Left ventricle myocardium inferior (tissue), 1 donor: ENCODE measurements around the gene EXOSC5. TPM values are rescaled to one million over a fixed set of nuclear protein-coding genes. Genes with fewer than 3 reads are reported as not detected.
A peak's percentile ranks its signal among the peaks of the same experiment; 100 is the strongest.

Source experiments
- DNase-seq: peaks from one replicate; pipeline ENCODE4 v3.0.0-alpha.2; 2020
- H3K27ac ChIP-seq: fragments of 200-600 bp; replicated peaks from 2 replicates; pipeline ENCODE4 v1.8.0; 2021
- H3K27me3 ChIP-seq: fragments of 200-600 bp; 2 replicates; pipeline ENCODE4 v1.8.0; 2021; ENCODE audit warnings: low read depth
- H3K36me3 ChIP-seq: fragments of 200-600 bp; 2 replicates; pipeline ENCODE4 v1.8.0; 2021
- H3K4me1 ChIP-seq: fragments of 200-600 bp; 2 replicates; pipeline ENCODE4 v1.8.0; 2021
- H3K4me3 ChIP-seq: fragments of 200-600 bp; 2 replicates; pipeline ENCODE4 v1.8.0; 2021; ENCODE audit warnings: mild to moderate bottlenecking, moderate library complexity
- H3K9me3 ChIP-seq: fragments of 200-600 bp; replicated peaks from 2 replicates; pipeline ENCODE4 v1.8.0; 2021
- CTCF ChIP-seq: fragments of 200-600 bp; IDR thresholded peaks from 2 replicates; pipeline ENCODE4 v1.8.0; 2021; ENCODE audit warnings: antibody characterized with exemption, mild to moderate bottlenecking, borderline replicate concordance
- intact Hi-C: fragments of 100-400 bp; cut with micrococcal nuclease; formaldehyde crosslinking; loops from one replicate; pipeline ENCODE4 v1.11.0; 2022
- total RNA-seq: library from RNA; stranded (reverse); fragmentation: NEBNext Ultra II Directional; extraction: Animal tissue kit (Norgen Biotek cat#: 25700); gene quantifications from one replicate; pipeline ENCODE4 v1.2.1, GENCODE V29; 2021
- donor health status: DM: no; HTN: yes; CAD: no; lungs with severe emphysema.

EXOSC5 gene
- total RNA-seq, 1 donor from 2014 or later = 17.4 TPM

- no peak for TF ChIP-seq CTCF
- no peaks in the 10 kb centered on the region for H3K27me3 ChIP-seq
- intact Hi-C loops = no loop called here
- H3K36me3 ChIP-seq = no peaks in the 10 kb centered on the region
- H3K27ac ChIP-seq = peak overlapping the region; percentile 97
- H3K4me1 ChIP-seq = peaks cover 13% of the 10 kb centered on the region
- DNase-seq = no peak
- H3K4me3 ChIP-seq = peak overlapping the region; percentile 76
- H3K9me3 ChIP-seq = no peaks in the 10 kb centered on the region
Observed at GRCh38 chr19:41363371-41363752, 33.8 kb downstream of the EXOSC5 start.

- Histone ChIP-seq H3K4me1 (peaks cover 13% of the 10 kb centered on the region), H3K27ac (no peak overlapping the region), H3K27me3 (no peaks in the 10 kb centered on the region), H3K4me3 (no peak overlapping the region), H3K9me3 (no peaks in the 10 kb centered on the region), H3K36me3 (no peaks in the 10 kb centered on the region)
- no peak for TF ChIP-seq CTCF
- intact Hi-C loops = no loop called here
- DNase-seq = no peak
Observed at GRCh38 chr19:41362143-41362847, 34.9 kb downstream of the EXOSC5 start.

GRCh38 chr19:41359741-41360140, 37.4 kb downstream of the EXOSC5 start:
- peaks cover 27% of the 10 kb centered on the region for H3K4me1 ChIP-seq
- H3K27me3 ChIP-seq = no peaks in the 10 kb centered on the region
- intact Hi-C loops = no loop called here
- H3K36me3 ChIP-seq = no peaks in the 10 kb centered on the region
- DNase-seq = no peak
- TF ChIP-seq CTCF = no peak
- no peak overlapping the region for H3K27ac ChIP-seq
- H3K9me3 ChIP-seq = no peaks in the 10 kb centered on the region
- H3K4me3 ChIP-seq = no peak overlapping the region

GRCh38 chr19:41357746-41358145, 39.4 kb downstream of the EXOSC5 start:
- no peaks in the 10 kb centered on the region for H3K9me3 ChIP-seq
- intact Hi-C loops = no loop called here
- no peaks in the 10 kb centered on the region for H3K36me3 ChIP-seq
- DNase-seq = no peak
- peaks cover 36% of the 10 kb centered on the region for H3K4me1 ChIP-seq
- no peak overlapping the region for H3K4me3 ChIP-seq
- H3K27ac ChIP-seq = no peak overlapping the region
- no peak for TF ChIP-seq CTCF
- H3K27me3 ChIP-seq = peaks cover 4% of the 10 kb centered on the region

- H3K9me3 ChIP-seq = no peaks in the 10 kb centered on the region
- peaks cover 41% of the 10 kb centered on the region for H3K4me1 ChIP-seq
- no peak for DNase-seq
- intact Hi-C loops = no loop called here
- H3K27me3 ChIP-seq = peaks cover 10% of the 10 kb centered on the region
- TF ChIP-seq CTCF = no peak
- H3K4me3 ChIP-seq = no peak overlapping the region
- no peaks in the 10 kb centered on the region for H3K36me3 ChIP-seq
- peak overlapping the region; percentile 27 for H3K27ac ChIP-seq
Observed at GRCh38 chr19:41356984-41357739, 40.0 kb downstream of the EXOSC5 start.
